GM10266 (cell line): ENCODE measurements around the gene FNDC1.

ENCODE experiments used
- DNase-seq: peaks from one replicate; pipeline ENCODE4 v3.0.0; 2012; ENCODE audit errors: extremely low spot score
- CTCF ChIP-seq: IDR thresholded peaks from 2 replicates; pipeline ENCODE4 v1.5.1; 2012; ENCODE audit warnings: mild to moderate bottlenecking, low read depth; ENCODE audit not compliant: control insufficient read depth, insufficient read depth; ENCODE audit errors: missing control alignments

Gene FNDC1

GRCh38 chr6:159304641-159305040 is 135.4 kb downstream of the FNDC1 start:
- no peak for TF ChIP-seq CTCF
- no peak for DNase-seq

DNA sequence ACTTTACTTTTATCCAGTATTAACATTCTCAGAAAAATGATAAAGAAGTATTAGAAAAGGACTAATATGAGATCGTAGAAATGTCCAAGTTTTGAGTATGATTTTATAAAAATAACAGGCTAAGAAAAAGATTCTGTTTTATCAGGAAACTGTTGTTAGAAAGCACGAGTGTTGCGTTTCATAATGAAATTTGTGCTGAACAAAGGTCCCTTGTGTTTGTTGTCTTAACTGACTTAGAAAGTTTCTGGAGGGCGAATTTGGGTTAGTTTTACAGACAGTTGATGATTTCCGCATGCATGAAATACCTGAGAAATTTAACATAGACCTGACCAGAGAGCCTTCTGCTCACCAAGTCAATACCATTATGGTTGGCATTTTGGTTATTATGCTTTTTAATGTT is 136.0 kb downstream of the FNDC1 start:
- TF ChIP-seq CTCF = no peak
- no peak for DNase-seq

- TF ChIP-seq CTCF = no peak
- no peak for DNase-seq
Measured at GRCh38 chr6:159305804-159306537, 136.8 kb downstream of the FNDC1 start.

- no peak for DNase-seq
- no peak for TF ChIP-seq CTCF
Measured at GRCh38 chr6:159307246-159307790, 138.1 kb downstream of the FNDC1 start.

- TF ChIP-seq CTCF = no peak
- no peak for DNase-seq
Measured at GRCh38 chr6:159308198-159308597, 139.0 kb downstream of the FNDC1 start.

- TF ChIP-seq CTCF = no peak
- no peak for DNase-seq
Measured at GRCh38 chr6:159309723-159310122, 140.5 kb downstream of the FNDC1 start.

DNA sequence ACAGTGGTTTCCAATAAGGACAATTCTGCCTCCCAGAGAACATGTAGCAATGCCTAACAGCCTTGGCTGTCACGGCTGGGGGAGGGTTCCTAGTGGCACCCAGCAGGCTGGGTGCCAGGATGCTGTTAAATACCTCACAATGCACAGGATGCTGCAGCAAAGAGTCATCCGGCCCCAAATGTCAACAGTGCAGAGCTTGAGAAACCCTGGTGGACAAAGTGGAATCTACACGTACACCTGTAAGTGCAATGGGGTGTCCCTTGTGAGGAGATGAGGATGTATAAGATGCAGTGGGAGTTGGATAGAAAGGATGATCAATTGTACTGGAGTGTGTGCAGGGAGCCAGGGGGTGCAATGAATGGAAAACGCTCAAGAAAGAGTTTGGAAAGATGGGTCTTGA is 142.4 kb downstream of the FNDC1 start:
- TF ChIP-seq CTCF = no peak
- no peak for DNase-seq
